RWPE1 (cell line): ENCODE data around the gene PITPNB.

ENCODE experiments used
- CTCF ChIA-PET: fragments of 350-600 bp; sonication (Branson Sonifier 250); formaldehyde crosslinking; extraction: SDS; loops from one replicate; lab custom pipeline; 2021; lab: Yijun Ruan, JAX
- POLR2A ChIA-PET: fragments of 400-600 bp; formaldehyde crosslinking; extraction: SDS; loops from one replicate; lab custom pipeline; 2020; ENCODE audit warnings: antibody characterized with exemption; ENCODE audit not compliant: low non-redundant PET; lab: Yijun Ruan, JAX
- DNase-seq: peaks from one replicate; pipeline ENCODE4 v3.0.0; 2012; ENCODE audit warnings: low spot score
- H3K27ac ChIP-seq: fragments of 450-650 bp; 2 replicates; pipeline ENCODE4 v1.5.1; 2017
- CTCF ChIP-seq: fragments of 450-650 bp; conservative IDR thresholded peaks from 2 replicates; pipeline ENCODE4 v1.5.1; 2017; ENCODE audit warnings: low read depth, mild to moderate bottlenecking

PITPNB gene

GRCh38 chr22:27844656-27845591 is 74.1 kb downstream of the PITPNB start:
- ChIA-PET CTCF (no interaction called here), POLR2A (no interaction called here)
- H3K27ac ChIP-seq, result peak overlapping the region; percentile 17
- no peak for DNase-seq
- no peak for TF ChIP-seq CTCF

- no peak for TF ChIP-seq CTCF
- no peak overlapping the region for H3K27ac ChIP-seq
- POLR2A ChIA-PET, result no interaction called here
- CTCF ChIA-PET, result no interaction called here
- no peak for DNase-seq
These were observed 74.8 kb downstream of the PITPNB start for GRCh38 chr22:27844256-27844655.

GRCh38 chr22:27843441-27843840 is 75.6 kb downstream of the PITPNB start:
- ChIA-PET POLR2A (no interaction called here), CTCF (no interaction called here)
- 0 out of 2 replicates have a peak overlapping the region, but pooled peaks have one; percentile 16 for H3K27ac ChIP-seq
- DNase-seq, result no peak
- no peak for TF ChIP-seq CTCF

- H3K27ac ChIP-seq, result 0 out of 2 replicates have a peak overlapping the region, but pooled peaks have one; percentile 16
- ChIA-PET CTCF (interaction anchor here (0.6 kb wide), 1 partner anchor 1197 kb away, joined by 6 read pairs; no protein-coding TSS in a partner anchor), POLR2A (no interaction called here)
- no peak for DNase-seq
- TF ChIP-seq CTCF, result no peak
These were observed 76.2 kb downstream of the PITPNB start for GRCh38 chr22:27842669-27843431.

GRCh38 chr22:27842201-27842600 is 76.9 kb downstream of the PITPNB start:
- no peak for TF ChIP-seq CTCF
- no peak overlapping the region for H3K27ac ChIP-seq
- ChIA-PET POLR2A (no interaction called here), CTCF (interaction anchor here (0.6 kb wide), 1 partner anchor 1198 kb away, joined by 6 read pairs; no protein-coding TSS in a partner anchor)
- no peak for DNase-seq

- TF ChIP-seq CTCF, result no peak
- no peak overlapping the region for H3K27ac ChIP-seq
- ChIA-PET CTCF (no interaction called here), POLR2A (no interaction called here)
- no peak for DNase-seq
These were observed 78.6 kb downstream of the PITPNB start for GRCh38 chr22:27840436-27840835.
